OCI-LY3 (cell line): Measurements from ENCODE around the gene SUPT6H.
"Not testable (repeated sequence)": the region's sequence is repeated elsewhere in the genome, so short reads cannot be mapped to it uniquely, and the experiment has no call there.

Experiments used
- H2AFZ ChIP-seq: fragments of 200-600, 300-600 bp; shearing (Covaris generic); 2 replicates; pipeline ENCODE4 v1.6.0; 2014; ENCODE audit warnings: antibody characterized with exemption, low read depth, low read length
- H3K27ac ChIP-seq: fragments of 200-600, 300-600 bp; sonication (generic); 2 replicates; pipeline ENCODE4 v1.5.1; 2014; ENCODE audit warnings: mild to moderate bottlenecking, low read length, moderate library complexity, mixed read lengths
- H3K27me3 ChIP-seq: fragments of 200-600, 300-600 bp; sonication (generic); 2 replicates; pipeline ENCODE4 v1.6.1; 2014; ENCODE audit warnings: low read depth, low read length, mixed read lengths
- H3K36me3 ChIP-seq: fragments of 200-600, 300-600 bp; sonication (generic); replicated peaks from 2 replicates; pipeline ENCODE3; 2014; ENCODE audit warnings: low read depth, low read length, mixed read lengths
- H3K4me1 ChIP-seq: fragments of 300-600, 200-600 bp; sonication (generic); 2 replicates; pipeline ENCODE4 v1.6.1; 2014; ENCODE audit warnings: low read length, mixed read lengths
- H3K4me2 ChIP-seq: fragments of 200-600, 300-600 bp; sonication (generic); 2 replicates; pipeline ENCODE4 v1.6.1; 2014; ENCODE audit warnings: low read length, mixed read lengths
- H3K4me3 ChIP-seq: fragments of 300-600, 200-600 bp; sonication (generic); 2 replicates; pipeline ENCODE4 v1.5.1; 2014; ENCODE audit warnings: antibody characterized with exemption, mild to moderate bottlenecking, low read length, moderate library complexity
- H3K79me2 ChIP-seq: fragments of 300-600, 200-600 bp; shearing (Covaris generic); 2 replicates; pipeline ENCODE4 v1.6.1; 2014; ENCODE audit warnings: mild to moderate bottlenecking, low read length, mixed read lengths
- H3K9ac ChIP-seq: fragments of 300-600, 200-600 bp; shearing (Covaris generic); 2 replicates; pipeline ENCODE4 v1.6.0; 2014; ENCODE audit warnings: mild to moderate bottlenecking, low read length, moderate library complexity
- H3K9me3 ChIP-seq: fragments of 200-600, 300-600 bp; shearing (Covaris generic); 2 replicates; pipeline ENCODE4 v1.6.1; 2014; ENCODE audit warnings: low read length, mixed read lengths; ENCODE audit not compliant: insufficient read depth
- H4K20me1 ChIP-seq: fragments of 200-600, 300-600 bp; sonication (generic); 2 replicates; pipeline ENCODE4 v1.6.1; 2016; ENCODE audit warnings: low read length, mixed read lengths; ENCODE audit not compliant: insufficient read depth
- EZH2phosphoT487 ChIP-seq: fragments of 200-600 bp; shearing (Covaris generic); IDR thresholded peaks from 2 replicates; pipeline ENCODE4 v1.6.1; 2018; ENCODE audit warnings: antibody characterized with exemption, mixed run types, low read depth
- TF ChIP-seq, protein P1 (sequence below): fragments of 200-600, 300-600 bp; sonication (generic); IDR thresholded peaks from 2 replicates; pipeline ENCODE4 v1.5.1; 2014; ENCODE audit warnings: antibody characterized with exemption, low read length, low read depth

The SUPT6H gene

DNA sequence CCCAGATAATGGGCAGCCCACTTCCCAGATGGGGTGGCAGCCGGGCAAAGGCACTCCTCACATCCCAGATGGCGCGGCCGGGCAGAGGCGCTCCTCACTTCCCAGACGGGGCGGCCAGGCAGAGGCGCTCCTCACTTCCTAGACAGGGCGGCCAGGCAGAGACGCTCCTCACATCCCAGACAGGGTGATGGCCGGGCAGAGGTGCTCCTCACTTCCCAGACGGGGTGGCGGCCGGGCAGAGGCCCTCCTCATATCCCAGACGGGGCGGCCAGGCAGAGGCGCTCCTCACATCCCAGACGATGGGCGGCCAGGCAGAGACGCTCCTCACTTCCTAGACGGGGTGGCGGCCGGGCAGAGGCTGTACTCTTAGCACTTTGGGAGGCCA, 2.5 kb upstream of the SUPT6H start:
- H3K9ac ChIP-seq, H3K4me3 ChIP-seq, H3K27me3 ChIP-seq, H3K27ac ChIP-seq, H3K4me2 ChIP-seq, H3K9me3 ChIP-seq, H2AFZ ChIP-seq, H4K20me1 ChIP-seq: not testable (repeated sequence)
- Histone ChIP-seq H3K36me3 (peaks cover 26% of the 10 kb centered on the region), H3K4me1 (peaks cover 18% of the 10 kb centered on the region), H3K79me2 (peaks cover 69% of the 10 kb centered on the region)

DNA sequence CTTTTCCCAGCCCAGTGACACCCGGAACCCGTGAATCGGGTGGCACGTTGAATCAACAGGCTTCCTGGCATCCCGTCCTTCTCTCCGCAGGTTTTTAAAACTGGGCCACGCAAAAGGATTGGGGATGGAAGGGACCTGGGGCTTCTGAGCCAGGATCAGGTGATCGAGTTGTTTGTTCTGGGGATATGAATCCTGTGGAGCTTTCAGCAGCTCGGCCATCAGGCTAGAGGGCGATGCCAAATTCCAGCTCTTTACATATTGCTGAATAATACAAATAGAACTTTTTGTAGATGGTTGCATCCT, 473 bp downstream of the SUPT6H start:
- TF ChIP-seq EZH2phosphoT487: no peak
- TF ChIP-seq, protein P1, sequence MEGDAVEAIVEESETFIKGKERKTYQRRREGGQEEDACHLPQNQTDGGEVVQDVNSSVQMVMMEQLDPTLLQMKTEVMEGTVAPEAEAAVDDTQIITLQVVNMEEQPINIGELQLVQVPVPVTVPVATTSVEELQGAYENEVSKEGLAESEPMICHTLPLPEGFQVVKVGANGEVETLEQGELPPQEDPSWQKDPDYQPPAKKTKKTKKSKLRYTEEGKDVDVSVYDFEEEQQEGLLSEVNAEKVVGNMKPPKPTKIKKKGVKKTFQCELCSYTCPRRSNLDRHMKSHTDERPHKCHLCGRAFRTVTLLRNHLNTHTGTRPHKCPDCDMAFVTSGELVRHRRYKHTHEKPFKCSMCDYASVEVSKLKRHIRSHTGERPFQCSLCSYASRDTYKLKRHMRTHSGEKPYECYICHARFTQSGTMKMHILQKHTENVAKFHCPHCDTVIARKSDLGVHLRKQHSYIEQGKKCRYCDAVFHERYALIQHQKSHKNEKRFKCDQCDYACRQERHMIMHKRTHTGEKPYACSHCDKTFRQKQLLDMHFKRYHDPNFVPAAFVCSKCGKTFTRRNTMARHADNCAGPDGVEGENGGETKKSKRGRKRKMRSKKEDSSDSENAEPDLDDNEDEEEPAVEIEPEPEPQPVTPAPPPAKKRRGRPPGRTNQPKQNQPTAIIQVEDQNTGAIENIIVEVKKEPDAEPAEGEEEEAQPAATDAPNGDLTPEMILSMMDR: no peak
- peak overlapping the region; percentile 96; the same call in 1 of the 2 replicates for H2AFZ ChIP-seq
- peak overlapping the region; percentile 90 for H3K4me3 ChIP-seq
- peak overlapping the region; percentile 93 for H3K27ac ChIP-seq
- no peaks in the 10 kb centered on the region for H3K9me3 ChIP-seq
- H4K20me1 ChIP-seq: peaks cover 7% of the 10 kb centered on the region; the same call in 1 of the 2 replicates
- H3K36me3 ChIP-seq: peaks cover 23% of the 10 kb centered on the region
- peaks cover 18% of the 10 kb centered on the region for H3K4me1 ChIP-seq
- H3K27me3 ChIP-seq: no peaks in the 10 kb centered on the region
- peaks cover 81% of the 10 kb centered on the region for H3K79me2 ChIP-seq
- H3K4me2 ChIP-seq: peak overlapping the region; percentile 93
- peak overlapping the region; percentile 91 for H3K9ac ChIP-seq

DNA sequence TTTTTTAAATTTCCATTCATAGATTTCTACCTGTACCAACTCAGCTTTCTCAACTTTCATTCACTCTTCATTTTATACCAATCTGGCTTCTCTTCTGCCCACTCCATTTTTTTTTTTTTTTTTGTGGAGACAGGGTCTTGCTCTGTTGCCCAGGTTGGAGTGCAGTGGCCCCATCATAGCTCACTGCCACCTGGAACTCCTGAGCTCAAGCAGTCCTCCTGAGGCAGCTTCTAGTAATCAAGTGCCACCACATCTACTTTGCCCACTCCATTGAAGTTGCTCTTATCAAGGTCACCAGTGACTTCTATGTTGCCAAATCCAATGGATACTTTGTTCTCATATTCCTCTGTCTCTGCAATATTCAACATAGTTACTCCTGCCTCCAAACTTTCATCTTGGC, 1.7 kb downstream of the SUPT6H start:
- H3K4me3 ChIP-seq: no peak overlapping the region
- H3K9me3 ChIP-seq: no peaks in the 10 kb centered on the region
- H3K79me2 ChIP-seq: peaks cover 89% of the 10 kb centered on the region
- H3K9ac ChIP-seq: no peak overlapping the region
- peaks cover 29% of the 10 kb centered on the region for H3K36me3 ChIP-seq
- peaks cover 11% of the 10 kb centered on the region for H4K20me1 ChIP-seq
- H3K4me1 ChIP-seq: peaks cover 18% of the 10 kb centered on the region
- H3K27ac ChIP-seq: no peak overlapping the region
- no peaks in the 10 kb centered on the region for H3K27me3 ChIP-seq
- TF ChIP-seq, protein P1: no peak
- no peak for TF ChIP-seq EZH2phosphoT487
- H3K4me2 ChIP-seq: no peak overlapping the region
- H2AFZ ChIP-seq: no peak overlapping the region

DNA sequence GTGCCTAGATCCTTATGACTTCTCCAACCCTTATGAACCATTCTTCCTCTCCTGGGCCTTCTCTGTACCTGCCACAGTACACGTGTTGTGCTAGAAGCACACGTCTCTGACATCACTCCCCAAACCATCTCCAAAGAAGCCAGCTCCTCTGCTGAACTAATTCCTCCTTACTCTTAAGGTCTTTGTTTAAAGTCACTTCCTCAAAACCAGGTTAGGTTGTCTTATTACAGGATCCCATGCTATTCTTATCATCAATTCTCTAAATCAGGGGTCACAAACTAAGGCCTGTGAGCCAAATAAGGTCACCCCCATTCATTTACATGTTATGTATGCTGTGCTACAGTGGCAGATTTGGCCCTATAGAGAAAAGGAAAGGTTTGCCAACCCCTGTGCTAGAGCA, 4.0 kb downstream of the SUPT6H start:
- peaks cover 80% of the 10 kb centered on the region for H3K79me2 ChIP-seq
- H3K4me3 ChIP-seq: no peak overlapping the region
- H3K4me2 ChIP-seq: no peak overlapping the region
- H3K9me3 ChIP-seq: no peaks in the 10 kb centered on the region
- no peak overlapping the region for H2AFZ ChIP-seq
- H3K9ac ChIP-seq: no peak overlapping the region
- no peak overlapping the region for H3K27ac ChIP-seq
- TF ChIP-seq, protein P1: no peak
- no peak for TF ChIP-seq EZH2phosphoT487
- peaks cover 11% of the 10 kb centered on the region for H3K4me1 ChIP-seq
- no peaks in the 10 kb centered on the region for H3K27me3 ChIP-seq
- peaks cover 26% of the 10 kb centered on the region for H3K36me3 ChIP-seq
- H4K20me1 ChIP-seq: peaks cover 16% of the 10 kb centered on the region; the same call in 1 of the 2 replicates

DNA sequence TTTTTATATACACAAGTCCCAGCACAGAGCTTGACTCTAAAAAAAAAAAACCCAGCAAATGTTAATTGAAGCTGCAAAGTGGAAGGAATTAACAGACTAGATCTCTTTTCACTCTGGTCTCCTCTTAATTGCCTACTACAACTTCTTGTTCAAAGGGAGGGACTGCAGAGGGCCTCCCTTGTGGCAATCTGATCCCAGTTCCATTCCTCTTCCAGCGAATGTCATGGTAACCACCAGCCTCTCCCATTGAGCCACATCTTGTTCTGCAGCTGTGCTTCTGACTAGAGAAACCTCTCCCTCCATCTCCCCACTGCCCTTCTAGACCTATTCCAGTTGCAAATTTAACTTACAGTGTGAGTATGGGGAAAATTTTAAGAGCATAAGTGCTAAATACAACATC, 5.9 kb downstream of the SUPT6H start:
- Histone ChIP-seq H3K27me3 (no peaks in the 10 kb centered on the region), H3K4me1 (peaks cover 7% of the 10 kb centered on the region), H4K20me1 (peaks cover 16% of the 10 kb centered on the region; the same call in 1 of the 2 replicates), H3K4me3 (no peak overlapping the region), H3K27ac (no peak overlapping the region), H2AFZ (no peak overlapping the region), H3K36me3 (peaks cover 36% of the 10 kb centered on the region), H3K4me2 (no peak overlapping the region), H3K9me3 (no peaks in the 10 kb centered on the region), H3K9ac (no peak overlapping the region), H3K79me2 (peaks cover 62% of the 10 kb centered on the region)
- TF ChIP-seq, protein P1: no peak
- TF ChIP-seq EZH2phosphoT487: no peak
